22Rv1 (cell line): ENCODE data around the gene LENEP.

ENCODE experiments used
- CTCF ChIP-seq: fragments of 450-650 bp; IDR thresholded peaks from 2 replicates; pipeline ENCODE4 v1.5.1; 2017; ENCODE audit warnings: mild to moderate bottlenecking
- ZFX ChIP-seq: fragments of 450-650 bp; IDR thresholded peaks from 2 replicates; pipeline ENCODE4 v1.6.1; 2017; ENCODE audit warnings: antibody characterized with exemption, borderline replicate concordance

- TF ChIP-seq CTCF: no peak
- TF ChIP-seq ZFX: no peak
Measured at GRCh38 chr1:155015527-155016230, 22.3 kb downstream of the LENEP start.
